SIG-M5 treated with dmso at 0.1 percent for 504 hours (cell line): ENCODE data around the gene DDX11.
"Not testable (repeated sequence)": the region's sequence is repeated elsewhere in the genome, so short reads cannot be mapped to it uniquely, and the experiment has no call there.

Source experiments
- DNase-seq: peaks from one replicate; lab custom pipeline; 2025; ENCODE audit not compliant: unreplicated experiment; lab: John Stamatoyannopoulos, UW

DDX11 gene

GRCh38 chr12:31066196-31066595 lies 7.5 kb upstream of the DDX11 start:
- not testable (repeated sequence) for DNase-seq

- DNase-seq: not testable (repeated sequence)
Observed at GRCh38 chr12:31067656-31068055, 6.0 kb upstream of the DDX11 start.

GRCh38 chr12:31070971-31071740 lies 2.5 kb upstream of the DDX11 start:
- not testable (repeated sequence) for DNase-seq

GRCh38 chr12:31072962-31073361 lies 698 bp upstream of the DDX11 start:
- DNase-seq: not testable (repeated sequence)

GRCh38 chr12:31074333-31074874 lies 744 bp downstream of the DDX11 start:
- DNase-seq: peak; percentile 37

GRCh38 chr12:31076150-31076549 lies 2.5 kb downstream of the DDX11 start:
- not testable (repeated sequence) for DNase-seq

- not testable (repeated sequence) for DNase-seq
Observed at GRCh38 chr12:31077095-31077494, 3.4 kb downstream of the DDX11 start.

- DNase-seq: not testable (repeated sequence)
Observed at GRCh38 chr12:31077998-31078397, 4.3 kb downstream of the DDX11 start.

- not testable (repeated sequence) for DNase-seq
Observed at GRCh38 chr12:31079421-31079820, 5.8 kb downstream of the DDX11 start.

GRCh38 chr12:31080221-31080620 lies 6.6 kb downstream of the DDX11 start:
- not testable (repeated sequence) for DNase-seq

GRCh38 chr12:31081274-31081673 lies 7.6 kb downstream of the DDX11 start:
- not testable (repeated sequence) for DNase-seq

- DNase-seq: not testable (repeated sequence)
Observed at GRCh38 chr12:31084241-31084640, 10.6 kb downstream of the DDX11 start.

GRCh38 chr12:31086032-31086431 lies 12.4 kb downstream of the DDX11 start:
- DNase-seq: not testable (repeated sequence)

- not testable (repeated sequence) for DNase-seq
Observed at GRCh38 chr12:31087486-31087885, 13.8 kb downstream of the DDX11 start.

GRCh38 chr12:31087956-31088355 lies 14.3 kb downstream of the DDX11 start:
- DNase-seq: not testable (repeated sequence)

GRCh38 chr12:31089072-31089471 lies 15.4 kb downstream of the DDX11 start:
- no peak for DNase-seq

GRCh38 chr12:31091629-31092028 lies 18.0 kb downstream of the DDX11 start:
- not testable (repeated sequence) for DNase-seq

- not testable (repeated sequence) for DNase-seq
Observed at GRCh38 chr12:31092718-31093117, 19.1 kb downstream of the DDX11 start.

- not testable (repeated sequence) for DNase-seq
Observed at GRCh38 chr12:31095080-31095860, 21.6 kb downstream of the DDX11 start.

GRCh38 chr12:31096251-31097065 lies 22.8 kb downstream of the DDX11 start:
- not testable (repeated sequence) for DNase-seq

- not testable (repeated sequence) for DNase-seq
Observed at GRCh38 chr12:31097819-31098218, 24.2 kb downstream of the DDX11 start.
